IPS-NIHi7 (cell line): ENCODE results near the gene PATZ1.

ENCODE experiments used
- DNase-seq: peaks from one replicate; pipeline ENCODE4 v3.0.0; 2012; ENCODE audit warnings: mixed read lengths; ENCODE audit errors: extremely low spot score

Gene PATZ1

GRCh38 chr22:31282748-31283468 is 63.2 kb downstream of the PATZ1 start:
- DNase-seq: no peak

GRCh38 chr22:31281733-31282132 is 64.4 kb downstream of the PATZ1 start:
- DNase-seq: no peak

- no peak for DNase-seq
Measured at GRCh38 chr22:31279821-31280505, 66.2 kb downstream of the PATZ1 start.

GRCh38 chr22:31279327-31279669 is 66.8 kb downstream of the PATZ1 start:
- DNase-seq: no peak

- no peak for DNase-seq
Measured at GRCh38 chr22:31278626-31279326, 67.4 kb downstream of the PATZ1 start.

GRCh38 chr22:31278151-31278621 is 68.0 kb downstream of the PATZ1 start:
- no peak for DNase-seq

GRCh38 chr22:31277741-31278140 is 68.4 kb downstream of the PATZ1 start:
- DNase-seq: no peak

- DNase-seq: no peak
Measured at GRCh38 chr22:31276426-31277167, 69.5 kb downstream of the PATZ1 start.
